PC-3 (cell line): Measurements from ENCODE around the gene HAVCR1. TPM values are rescaled to one million over a fixed set of nuclear protein-coding genes. Genes with fewer than 3 reads are reported as not detected.
"Not testable (repeated sequence)": the region's sequence is repeated elsewhere in the genome, so short reads cannot be mapped to it uniquely, and the experiment has no call there.

Experiments used
- ATAC-seq: fragments of 200-7000 bp; cut with Tn5 transposase; 2 replicates; pipeline ENCODE4 v1.9.1; 2020; ENCODE audit warnings: mild to moderate bottlenecking, moderate library complexity
- BruUV-seq: library from RNA; stranded (reverse); fragments of 400-500 nt; replicated peaks from 2 replicates; lab custom pipeline; 2021; lab: Mats Ljungman, UMichigan
- CTCF ChIA-PET: fragments of 300-600 bp; sonication (Branson Sonifier 250); formaldehyde crosslinking; loops from one replicate; lab custom pipeline; 2022; ENCODE audit warnings: antibody characterized with exemption; lab: Charles Lee
- POLR2A ChIA-PET: fragments of 300-600 bp; sonication (Branson Sonifier 250); formaldehyde crosslinking; loops from one replicate; lab custom pipeline; 2022; ENCODE audit warnings: antibody characterized with exemption; ENCODE audit not compliant: unreplicated experiment; lab: Charles Lee
- DNase-seq: peaks from one replicate; pipeline ENCODE4 v3.0.0-alpha.2; 2015
- H2AFZ ChIP-seq: fragments of 300-600 bp; sonication (generic); 2 replicates; pipeline ENCODE4 v1.6.0; 2016; ENCODE audit warnings: antibody characterized with exemption, low read length
- H3F3A ChIP-seq: fragments of 300-600 bp; sonication (generic); one replicate; pipeline ENCODE4 v1.6.0; 2017; ENCODE audit warnings: antibody characterized with exemption, low read length, control low read depth, mild to moderate bottlenecking; ENCODE audit not compliant: unreplicated experiment
- H3K27ac ChIP-seq: fragments of 300-600 bp; sonication (generic); 2 replicates; pipeline ENCODE4 v1.5.1; 2016; ENCODE audit warnings: mild to moderate bottlenecking, low read length
- H3K27me3 ChIP-seq: fragments of 300-600 bp; sonication (generic); 2 replicates; pipeline ENCODE4 v1.6.1; 2016; ENCODE audit warnings: low read length, mixed read lengths
- H3K36me3 ChIP-seq: fragments of 300-600 bp; sonication (generic); 2 replicates; pipeline ENCODE4 v1.6.1; 2016; ENCODE audit warnings: low read depth, mixed run types, low read length, mixed read lengths
- H3K4me1 ChIP-seq: fragments of 300-600 bp; sonication (generic); 2 replicates; pipeline ENCODE4 v1.5.1; 2016; ENCODE audit warnings: low read length; ENCODE audit not compliant: insufficient read depth
- H3K4me2 ChIP-seq: fragments of 300-600 bp; sonication (generic); 2 replicates; pipeline ENCODE4 v1.6.0; 2016; ENCODE audit warnings: low read length
- H3K4me3 ChIP-seq: fragments of 300-600 bp; sonication (generic); 2 replicates; pipeline ENCODE4 v1.5.1; 2016; ENCODE audit warnings: mild to moderate bottlenecking, low read length, mixed read lengths
- H3K79me2 ChIP-seq: fragments of 300-600 bp; sonication (generic); 2 replicates; pipeline ENCODE4 v1.6.1; 2017; ENCODE audit warnings: low read length, mixed read lengths
- H3K9ac ChIP-seq: fragments of 300-600 bp; sonication (generic); 2 replicates; pipeline ENCODE4 v1.6.0; 2016; ENCODE audit warnings: mild to moderate bottlenecking, low read length
- H3K9me2 ChIP-seq: fragments of 300-600 bp; sonication (generic); replicated peaks from 2 replicates; pipeline ENCODE4 v1.6.1; 2016; ENCODE audit warnings: mixed run types, low read length, mixed read lengths
- H3K9me3 ChIP-seq: fragments of 300-600 bp; sonication (generic); 2 replicates; pipeline ENCODE4 v1.6.1; 2016; ENCODE audit warnings: low read length, mixed read lengths
- H4K20me1 ChIP-seq: fragments of 300-600 bp; sonication (generic); 2 replicates; pipeline ENCODE4 v1.6.1; 2016; ENCODE audit warnings: low read length, mixed read lengths
- EZH2 ChIP-seq: fragments of 300-600 bp; sonication (generic); IDR thresholded peaks from one replicate; pipeline ENCODE4 v1.6.1; 2017; ENCODE audit warnings: antibody characterized with exemption, mild to moderate bottlenecking, low read length; ENCODE audit not compliant: unreplicated experiment
- EZH2phosphoT487 ChIP-seq: fragments of 300-600 bp; sonication (generic); IDR thresholded peaks from 2 replicates; pipeline ENCODE4 v1.6.1; 2018; ENCODE audit warnings: mild to moderate bottlenecking, antibody characterized with exemption, low read length, borderline replicate concordance
- intact Hi-C: fragments of 100-400 bp; cut with micrococcal nuclease; formaldehyde crosslinking; loops from 2 replicates; pipeline ENCODE4 v1.9.0; 2023
- total RNA-seq: library from RNA; depleted of rRNA; stranded (reverse); fragments of >200 nt; gene quantifications from 2 replicates; pipeline ENCODE4 v1.2.3, GENCODE V29; 2014
- TF ChIP-seq, protein P1 (sequence below): fragments of 300-600 bp; sonication (generic); conservative IDR thresholded peaks from 2 replicates; pipeline ENCODE4 v1.5.1; 2017; ENCODE audit warnings: antibody characterized with exemption, low read depth, mild to moderate bottlenecking, low read length

HAVCR1 gene
- total RNA-seq, 1 experiment from 2014 or later = not detected

DNA sequence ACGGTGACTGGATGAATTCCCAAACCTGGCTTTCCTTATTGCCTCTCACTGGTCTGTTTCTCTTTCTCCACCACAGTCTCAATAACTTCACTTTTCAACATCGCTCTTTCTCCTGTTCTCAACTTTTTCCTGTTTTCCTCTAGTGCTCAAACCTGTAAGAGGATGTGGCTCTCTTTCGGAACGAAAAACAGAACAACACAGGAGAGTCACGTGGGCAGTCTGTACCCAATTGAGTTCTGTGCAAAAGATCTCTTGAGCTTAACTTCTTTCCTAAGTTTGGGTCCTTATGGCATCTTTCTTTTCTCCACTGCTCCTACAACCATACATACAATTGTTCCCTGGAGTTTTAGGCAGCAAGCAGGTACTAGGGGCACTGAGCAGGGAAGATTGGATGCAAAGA, 8.9 kb downstream of the HAVCR1 start:
- no peaks in the 10 kb centered on the region for H3F3A ChIP-seq
- H4K20me1 ChIP-seq = no peaks in the 10 kb centered on the region
- H3K79me2 ChIP-seq = no peaks in the 10 kb centered on the region
- no peak overlapping the region for H3K27ac ChIP-seq
- ChIA-PET CTCF (no interaction called here), POLR2A (interaction anchor here (0.7 kb wide), 1 partner anchor 9 kb away, joined by 6 read pairs; the partner anchor contains the start of gene HAVCR1)
- TF ChIP-seq, protein P1, sequence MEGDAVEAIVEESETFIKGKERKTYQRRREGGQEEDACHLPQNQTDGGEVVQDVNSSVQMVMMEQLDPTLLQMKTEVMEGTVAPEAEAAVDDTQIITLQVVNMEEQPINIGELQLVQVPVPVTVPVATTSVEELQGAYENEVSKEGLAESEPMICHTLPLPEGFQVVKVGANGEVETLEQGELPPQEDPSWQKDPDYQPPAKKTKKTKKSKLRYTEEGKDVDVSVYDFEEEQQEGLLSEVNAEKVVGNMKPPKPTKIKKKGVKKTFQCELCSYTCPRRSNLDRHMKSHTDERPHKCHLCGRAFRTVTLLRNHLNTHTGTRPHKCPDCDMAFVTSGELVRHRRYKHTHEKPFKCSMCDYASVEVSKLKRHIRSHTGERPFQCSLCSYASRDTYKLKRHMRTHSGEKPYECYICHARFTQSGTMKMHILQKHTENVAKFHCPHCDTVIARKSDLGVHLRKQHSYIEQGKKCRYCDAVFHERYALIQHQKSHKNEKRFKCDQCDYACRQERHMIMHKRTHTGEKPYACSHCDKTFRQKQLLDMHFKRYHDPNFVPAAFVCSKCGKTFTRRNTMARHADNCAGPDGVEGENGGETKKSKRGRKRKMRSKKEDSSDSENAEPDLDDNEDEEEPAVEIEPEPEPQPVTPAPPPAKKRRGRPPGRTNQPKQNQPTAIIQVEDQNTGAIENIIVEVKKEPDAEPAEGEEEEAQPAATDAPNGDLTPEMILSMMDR = no peak
- ATAC-seq = no peak
- intact Hi-C loops = no loop called here
- H3K9me3 ChIP-seq = no peaks in the 10 kb centered on the region
- no peak overlapping the region for H3K4me2 ChIP-seq
- H3K9me2 ChIP-seq = no peaks in the 10 kb centered on the region
- peak overlapping the region; percentile 17; the same call in 1 of the 2 replicates for H2AFZ ChIP-seq
- peaks cover 13% of the 10 kb centered on the region; the same call in 1 of the 2 replicates for H3K27me3 ChIP-seq
- H3K9ac ChIP-seq = no peak overlapping the region
- no peak overlapping the region for H3K4me3 ChIP-seq
- H3K36me3 ChIP-seq = no peaks in the 10 kb centered on the region
- no peak for DNase-seq
- no TSS peak for BruUV-seq
- peaks cover 8% of the 10 kb centered on the region; the same call in 1 of the 2 replicates for H3K4me1 ChIP-seq

- H3K9me3 ChIP-seq = no peaks in the 10 kb centered on the region
- intact Hi-C loops = no loop called here
- no peak for TF ChIP-seq EZH2
- TF ChIP-seq, protein P1 = no peak
- no peak for TF ChIP-seq EZH2phosphoT487
- no TSS peak for BruUV-seq
- H3K36me3 ChIP-seq = no peaks in the 10 kb centered on the region
- H3K4me2 ChIP-seq = no peak overlapping the region
- H4K20me1 ChIP-seq = no peaks in the 10 kb centered on the region
- H3K9me2 ChIP-seq = no peaks in the 10 kb centered on the region
- ChIA-PET CTCF (no interaction called here), POLR2A (interaction anchor here (0.7 kb wide), 1 partner anchor 10 kb away, joined by 6 read pairs; the partner anchor contains the start of gene HAVCR1)
- peaks cover 8% of the 10 kb centered on the region; the same call in 1 of the 2 replicates for H3K4me1 ChIP-seq
- DNase-seq = peak; percentile 47
- no peak overlapping the region for H3K27ac ChIP-seq
- peaks cover 13% of the 10 kb centered on the region; the same call in 1 of the 2 replicates for H3K27me3 ChIP-seq
- H3F3A ChIP-seq = no peaks in the 10 kb centered on the region
- no peak for ATAC-seq
- no peak overlapping the region for H3K9ac ChIP-seq
- H2AFZ ChIP-seq = peak overlapping the region; percentile 17; the same call in 1 of the 2 replicates
- no peak overlapping the region for H3K4me3 ChIP-seq
- no peaks in the 10 kb centered on the region for H3K79me2 ChIP-seq
Measured at GRCh38 chr5:157049605-157050004, 9.3 kb downstream of the HAVCR1 start.

DNA sequence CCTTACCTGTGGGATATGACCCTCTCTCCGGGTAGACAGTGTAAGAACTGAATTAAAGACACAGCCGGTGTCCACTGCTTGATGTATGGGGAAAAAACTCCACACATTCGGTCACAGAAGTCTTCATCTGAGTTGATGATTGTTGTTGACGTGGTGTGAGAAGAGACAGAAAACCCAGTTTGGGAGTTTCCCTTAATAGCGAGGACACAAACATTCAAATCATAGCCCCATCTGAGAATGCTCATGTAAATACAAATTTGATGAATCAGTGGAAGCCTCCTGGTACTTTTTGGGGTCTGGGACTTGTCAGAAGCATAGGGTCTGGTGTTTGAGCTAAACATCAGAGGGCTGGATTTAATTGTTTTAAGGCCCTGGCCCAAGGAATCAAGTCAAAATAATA, 11.0 kb downstream of the HAVCR1 start:
- intact Hi-C loops = no loop called here
- no peaks in the 10 kb centered on the region for H3K9me3 ChIP-seq
- H3K36me3 ChIP-seq = no peaks in the 10 kb centered on the region
- H3K27me3 ChIP-seq = peaks cover 13% of the 10 kb centered on the region; the same call in 1 of the 2 replicates
- ChIA-PET POLR2A (no interaction called here), CTCF (no interaction called here)
- no peaks in the 10 kb centered on the region for H4K20me1 ChIP-seq
- no peak overlapping the region for H3K4me3 ChIP-seq
- no peak overlapping the region for H3K9ac ChIP-seq
- no peak overlapping the region for H3K4me2 ChIP-seq
- H3K79me2 ChIP-seq = no peaks in the 10 kb centered on the region
- H3K4me1 ChIP-seq = peaks cover 8% of the 10 kb centered on the region; the same call in 1 of the 2 replicates
- H3K27ac ChIP-seq = no peak overlapping the region
- H2AFZ ChIP-seq = no peak overlapping the region
- BruUV-seq = no TSS peak
- no peaks in the 10 kb centered on the region for H3K9me2 ChIP-seq
- no peak for DNase-seq
- ATAC-seq = no peak
- H3F3A ChIP-seq = no peaks in the 10 kb centered on the region
- TF ChIP-seq, protein P1 = no peak
- TF ChIP-seq EZH2phosphoT487 = no peak
- no peak for TF ChIP-seq EZH2

GRCh38 chr5:157047016-157047415, 11.9 kb downstream of the HAVCR1 start:
- H3K9ac ChIP-seq, H3K4me2 ChIP-seq, intact Hi-C loops, BruUV-seq, H3K36me3 ChIP-seq, DNase-seq, H3K9me2 ChIP-seq, H3K79me2 ChIP-seq, H3F3A ChIP-seq, H2AFZ ChIP-seq, H3K4me3 ChIP-seq, POLR2A ChIA-PET, H3K27ac ChIP-seq, H3K4me1 ChIP-seq, CTCF ChIA-PET, H4K20me1 ChIP-seq, H3K9me3 ChIP-seq, ATAC-seq: not testable (repeated sequence)
- H3K27me3 ChIP-seq = peaks cover 13% of the 10 kb centered on the region; the same call in 1 of the 2 replicates
